ENCODE data around the gene ORM1. TPM values are rescaled to one million over a fixed set of nuclear protein-coding genes. Genes with fewer than 3 reads are reported as not detected.

The ORM1 gene
- total RNA-seq, 4 donors from 2014 or later, result 1.6 TPM; not detected in 3

DNA sequence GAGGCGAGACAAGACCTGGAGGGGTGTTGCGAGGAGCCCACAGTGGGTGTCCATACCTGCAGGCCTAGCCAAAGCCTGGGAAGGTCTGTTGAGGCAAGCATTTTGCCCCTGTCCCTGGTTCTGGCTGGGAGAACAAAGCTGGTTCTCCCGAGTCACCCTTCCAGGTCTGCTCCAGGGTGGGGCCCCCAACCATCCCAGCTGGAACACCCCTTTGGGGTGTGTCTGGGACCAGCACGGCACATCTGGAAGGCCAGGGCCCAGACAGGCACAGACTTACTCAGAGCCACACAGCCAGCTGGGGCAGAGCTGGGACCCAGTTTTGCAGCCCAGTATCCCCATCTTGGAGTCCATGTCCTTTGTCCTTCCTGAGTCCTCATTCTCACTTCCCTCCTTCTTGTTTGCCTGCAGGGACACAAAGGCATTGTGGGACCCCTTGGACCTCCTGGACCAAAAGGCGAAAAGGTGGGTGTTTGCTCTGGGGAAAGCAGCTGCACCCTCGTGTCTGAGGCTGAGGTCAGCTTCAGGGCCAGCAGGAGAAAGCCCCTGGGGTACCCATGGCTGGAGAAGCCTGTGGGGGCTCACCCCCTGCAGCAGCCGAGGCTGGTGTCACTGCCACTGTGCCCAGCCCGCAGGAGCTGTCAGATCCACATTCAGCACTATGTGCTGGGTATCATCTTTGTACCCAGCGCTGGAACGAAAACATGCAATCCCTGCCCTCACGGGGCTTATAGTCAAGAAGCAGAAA lies 38.4 kb upstream of the ORM1 start:
- no peaks in the 10 kb centered on the region for H3K4me1 ChIP-seq
- no peak overlapping the region for H3K4me3 ChIP-seq
- no peaks in the 10 kb centered on the region for H3K9me3 ChIP-seq
- TF ChIP-seq EP300 (IDR thresholded peaks at IDR 0.05), result no peak
- TF ChIP-seq, protein P1, sequence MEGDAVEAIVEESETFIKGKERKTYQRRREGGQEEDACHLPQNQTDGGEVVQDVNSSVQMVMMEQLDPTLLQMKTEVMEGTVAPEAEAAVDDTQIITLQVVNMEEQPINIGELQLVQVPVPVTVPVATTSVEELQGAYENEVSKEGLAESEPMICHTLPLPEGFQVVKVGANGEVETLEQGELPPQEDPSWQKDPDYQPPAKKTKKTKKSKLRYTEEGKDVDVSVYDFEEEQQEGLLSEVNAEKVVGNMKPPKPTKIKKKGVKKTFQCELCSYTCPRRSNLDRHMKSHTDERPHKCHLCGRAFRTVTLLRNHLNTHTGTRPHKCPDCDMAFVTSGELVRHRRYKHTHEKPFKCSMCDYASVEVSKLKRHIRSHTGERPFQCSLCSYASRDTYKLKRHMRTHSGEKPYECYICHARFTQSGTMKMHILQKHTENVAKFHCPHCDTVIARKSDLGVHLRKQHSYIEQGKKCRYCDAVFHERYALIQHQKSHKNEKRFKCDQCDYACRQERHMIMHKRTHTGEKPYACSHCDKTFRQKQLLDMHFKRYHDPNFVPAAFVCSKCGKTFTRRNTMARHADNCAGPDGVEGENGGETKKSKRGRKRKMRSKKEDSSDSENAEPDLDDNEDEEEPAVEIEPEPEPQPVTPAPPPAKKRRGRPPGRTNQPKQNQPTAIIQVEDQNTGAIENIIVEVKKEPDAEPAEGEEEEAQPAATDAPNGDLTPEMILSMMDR (IDR thresholded peaks at IDR 0.05), result no peak
- no peaks in the 10 kb centered on the region for H3K27me3 ChIP-seq
- WGBS, 2 donors (ENCODE audit: low coverage in 1 of 2), result 100% methylated on average over 1 of the region's 11 CpGs; no CpG with 5 or more reads in 1 of the 2 donors
- no peak for ATAC-seq
- no peaks in the 10 kb centered on the region for H3K36me3 ChIP-seq
- no peak overlapping the region for H3K27ac ChIP-seq

DNA sequence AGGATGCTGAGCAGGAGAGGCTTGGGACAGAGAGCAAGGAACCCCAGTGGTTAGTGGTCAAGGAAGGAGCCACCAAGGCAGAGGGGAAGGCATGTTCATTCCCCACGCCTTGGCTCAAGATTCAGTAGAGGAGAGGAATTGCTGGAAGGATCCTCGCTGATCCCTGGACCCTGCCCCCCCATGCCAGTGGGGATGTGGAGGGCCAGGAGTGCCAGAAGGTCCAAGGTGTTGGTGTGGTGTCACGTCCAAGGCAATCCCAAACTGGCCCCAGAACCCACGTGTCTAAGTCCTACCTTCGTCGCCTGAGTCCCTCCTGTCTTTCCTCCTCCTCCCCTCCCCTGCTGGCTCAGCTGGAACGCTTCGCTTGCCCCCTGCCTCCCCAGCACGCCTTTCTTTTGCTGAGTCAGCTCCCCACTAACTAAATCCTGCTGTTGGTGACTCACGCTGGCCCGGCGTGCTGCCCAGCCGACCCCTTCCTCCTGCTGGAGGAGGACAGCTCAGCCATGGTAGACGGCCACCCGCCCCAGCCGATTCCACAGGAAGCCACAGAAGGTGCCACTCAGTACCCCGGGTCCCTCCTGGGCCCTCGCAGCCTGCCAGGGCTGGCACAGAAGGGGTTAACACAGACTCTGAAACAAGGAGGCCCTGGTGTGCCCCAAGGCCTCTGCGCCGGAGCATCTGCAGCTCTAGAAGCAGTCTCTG lies 37.6 kb upstream of the ORM1 start:
- TF ChIP-seq, protein P1 (IDR thresholded peaks at IDR 0.05), result no peak
- no peak for TF ChIP-seq POLR2AphosphoS5 (IDR thresholded peaks at IDR 0.05)
- no peak for ATAC-seq
- no peak overlapping the region for H3K27ac ChIP-seq
- no peaks in the 10 kb centered on the region for H3K27me3 ChIP-seq
- H3K9me3 ChIP-seq, result no peaks in the 10 kb centered on the region
- H3K4me3 ChIP-seq, result no peak overlapping the region
- 65 to 69% methylated on average over 4 to 5 of the region's 20 CpGs for WGBS, 2 donors (ENCODE audit: low coverage in 1 of 2)
- no peaks in the 10 kb centered on the region for H3K36me3 ChIP-seq
- H3K4me1 ChIP-seq, result no peaks in the 10 kb centered on the region

DNA sequence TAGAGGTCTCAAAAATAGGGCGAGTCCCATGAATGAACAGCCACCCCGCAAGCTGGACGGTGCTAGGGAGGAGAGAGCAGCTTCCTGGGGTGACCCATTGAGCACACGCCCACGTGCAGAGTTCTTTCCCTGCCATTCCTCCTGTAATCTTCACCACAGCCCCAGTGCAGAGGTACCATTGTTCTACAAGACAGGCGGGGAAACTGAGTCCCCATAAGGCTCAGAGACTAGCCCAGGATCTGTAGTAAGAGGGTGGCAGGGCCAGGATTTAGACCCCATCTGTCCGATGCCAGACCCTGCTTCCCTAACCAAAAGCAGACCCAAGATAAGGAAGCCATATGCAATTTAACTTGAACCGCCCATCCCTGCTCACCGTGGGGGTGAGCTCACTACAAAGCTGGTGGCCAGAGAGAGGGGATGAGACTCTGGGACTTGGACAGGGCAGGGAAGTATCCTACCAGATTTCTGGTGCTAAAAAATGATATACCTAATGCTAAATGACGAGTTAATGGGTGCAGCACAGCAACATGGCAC lies 36.7 kb upstream of the ORM1 start:
- Histone ChIP-seq H3K4me1 (no peaks in the 10 kb centered on the region), H3K9me3 (no peaks in the 10 kb centered on the region), H3K4me3 (no peak overlapping the region), H3K36me3 (no peaks in the 10 kb centered on the region), H3K27me3 (no peaks in the 10 kb centered on the region), H3K27ac (no peak overlapping the region)
- TF ChIP-seq POLR2AphosphoS5 (IDR thresholded peaks at IDR 0.05), result no peak
- TF ChIP-seq, protein P1 (IDR thresholded peaks at IDR 0.05), result no peak
- TF ChIP-seq EP300 (IDR thresholded peaks at IDR 0.05), result no peak
- no peak for TF ChIP-seq POLR2A (IDR thresholded peaks at IDR 0.05)
- WGBS, 2 donors (ENCODE audit: low coverage in 1 of 2), result 95 to 100% methylated on average over 1 to 4 of the region's 10 CpGs
- ATAC-seq, result no peak

DNA sequence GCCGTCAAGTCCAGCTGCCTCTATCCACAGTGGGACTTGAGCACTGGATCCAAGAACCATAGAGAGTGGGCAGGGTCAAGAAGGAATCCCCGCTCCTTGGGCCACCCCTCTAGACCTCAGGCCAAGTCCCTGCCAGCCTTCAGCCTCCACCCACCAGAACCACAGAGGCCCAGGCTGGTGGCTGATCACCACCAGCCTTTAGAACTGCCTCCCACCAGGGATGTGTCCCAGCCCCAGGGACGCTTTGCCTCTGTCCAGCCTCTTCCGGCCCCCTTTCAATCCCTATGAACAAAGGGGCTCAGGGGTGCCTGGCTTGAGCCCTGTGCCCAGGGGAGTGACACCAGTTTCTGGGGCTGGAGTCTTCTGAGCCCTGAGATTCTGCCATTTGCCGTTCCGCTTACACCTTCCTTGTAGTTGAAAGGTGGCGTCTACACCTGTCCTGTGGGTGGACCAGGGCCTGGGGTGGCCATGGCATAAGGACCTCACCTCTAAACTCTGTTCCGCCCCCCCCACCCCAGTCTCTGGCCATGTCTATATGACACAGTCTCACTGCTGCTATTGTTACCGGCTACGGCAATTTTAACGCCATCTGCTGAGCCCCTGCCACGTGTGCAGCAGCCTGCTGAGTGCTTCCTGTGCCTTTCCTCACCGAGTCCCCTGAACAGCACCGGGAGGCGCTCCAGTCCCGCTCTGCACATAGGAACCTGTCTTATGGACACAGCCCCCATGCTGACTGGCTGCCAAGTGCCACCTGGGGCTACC lies 35.7 kb upstream of the ORM1 start:
- H3K27ac ChIP-seq, result no peak overlapping the region
- no peak for ATAC-seq
- H3K4me1 ChIP-seq, result no peaks in the 10 kb centered on the region
- H3K4me3 ChIP-seq, result no peak overlapping the region
- no peak for TF ChIP-seq EP300 (IDR thresholded peaks at IDR 0.05)
- TF ChIP-seq POLR2A (IDR thresholded peaks at IDR 0.05), result no peak
- TF ChIP-seq, protein P1 (IDR thresholded peaks at IDR 0.05), result no peak
- TF ChIP-seq POLR2AphosphoS5 (IDR thresholded peaks at IDR 0.05), result no peak
- 97% methylated on average over 7 of the region's 16 CpGs; no CpG with 5 or more reads in 1 of the 2 donors for WGBS, 2 donors (ENCODE audit: low coverage in 1 of 2)
- H3K27me3 ChIP-seq, result no peaks in the 10 kb centered on the region
- H3K9me3 ChIP-seq, result no peaks in the 10 kb centered on the region
- H3K36me3 ChIP-seq, result peaks cover 0 to 2% of the 10 kb centered on the region in 2 donors
